ENCODE measurements around the gene ABL2.

DNA sequence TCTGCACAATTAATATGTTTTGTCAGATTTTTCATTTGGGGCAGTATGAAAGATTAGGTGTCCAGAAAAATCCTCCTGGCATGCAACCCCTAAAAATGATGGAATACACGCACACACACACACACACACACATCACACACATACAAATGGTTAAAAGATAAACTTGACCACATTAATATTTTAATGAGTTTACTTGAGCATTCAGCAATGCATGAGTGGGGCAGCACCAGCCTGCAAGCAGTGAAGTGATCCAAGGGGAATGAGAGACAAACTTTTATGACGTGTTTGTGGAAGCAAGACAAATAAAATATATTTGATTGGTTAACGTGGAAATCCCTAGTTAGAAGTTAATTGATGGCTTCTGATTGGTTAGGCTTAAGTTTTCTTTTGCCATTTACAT, 35.0 kb upstream of the ABL2 start:
- TF ChIP-seq CTCF (IDR thresholded peaks at IDR 0.05; ENCODE audit: low read depth, low read length, poor library complexity, severe bottlenecking): no peak
- no peak for TF ChIP-seq EZH2phosphoT487 (IDR thresholded peaks at IDR 0.05; ENCODE audit: borderline replicate concordance, low read length)
